Measurements from ENCODE around the gene HSP90B1.

HSP90B1 gene

GRCh38 chr12:103986829-103987228, 56.6 kb downstream of the HSP90B1 start:
- no peak for DNase-seq

GRCh38 chr12:103994235-103994634, 64.0 kb downstream of the HSP90B1 start:
- DNase-seq = no peak

- no peak for DNase-seq
These were observed 66.4 kb downstream of the HSP90B1 start for GRCh38 chr12:103996595-103996994.

- DNase-seq = no peak
These were observed 67.2 kb downstream of the HSP90B1 start for GRCh38 chr12:103997286-103997900.

All from NCI-H2081 treated with DMSO at 0.1 percent for 48 hours (cell line).